ENCODE data around the gene IRS1.

IRS1 gene

GRCh38 chr2:226793646-226794045 lies 6.0 kb downstream of the IRS1 start:
- in situ Hi-C loops (cut with MboI; ENCODE audit: low pct_unique_long_range_greater_than_20kb, low sequenced_read_pairs): no loop called here
- DNase-seq: no peak

DNA sequence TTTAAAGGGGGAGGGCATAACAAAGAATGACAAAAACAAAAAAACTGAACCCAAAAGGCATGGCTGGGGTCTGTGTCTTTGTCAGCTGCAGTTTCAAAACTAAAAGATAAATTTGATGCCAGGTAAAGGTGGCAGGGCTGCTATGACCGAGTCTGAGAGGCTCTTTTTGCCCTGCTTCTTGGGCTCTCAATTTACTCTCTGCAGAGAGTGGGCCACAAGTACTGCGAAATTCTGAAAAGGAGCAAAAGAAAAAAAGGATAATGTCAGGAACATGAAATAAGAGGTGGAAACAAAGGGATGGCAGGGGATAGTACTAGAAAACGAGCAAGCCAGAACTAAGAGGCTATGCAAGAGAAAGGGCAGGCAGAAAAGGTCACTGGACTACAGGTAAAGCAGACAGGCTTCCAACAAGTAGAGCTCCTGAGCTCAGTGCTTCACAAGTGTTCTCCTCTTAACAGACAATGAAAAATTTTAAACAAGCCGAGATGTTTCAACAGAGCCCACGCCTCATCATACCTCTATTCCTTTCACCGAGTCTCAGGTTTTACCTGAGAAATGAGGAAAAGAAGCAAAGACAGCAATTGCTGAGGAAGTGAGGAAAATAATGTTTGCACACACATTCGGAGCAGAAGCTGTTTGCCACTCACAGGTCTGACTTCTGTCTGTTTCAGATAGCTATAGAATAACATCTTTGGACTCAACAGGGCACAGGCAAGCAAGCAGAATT lies 7.3 kb downstream of the IRS1 start:
- in situ Hi-C loops (cut with MboI; ENCODE audit: low pct_unique_long_range_greater_than_20kb, low sequenced_read_pairs): no loop called here
- DNase-seq: no peak

GRCh38 chr2:226791487-226792081 lies 8.0 kb downstream of the IRS1 start:
- in situ Hi-C loops (cut with MboI; ENCODE audit: low pct_unique_long_range_greater_than_20kb, low sequenced_read_pairs): no loop called here
- peak; percentile 36 for DNase-seq

DNA sequence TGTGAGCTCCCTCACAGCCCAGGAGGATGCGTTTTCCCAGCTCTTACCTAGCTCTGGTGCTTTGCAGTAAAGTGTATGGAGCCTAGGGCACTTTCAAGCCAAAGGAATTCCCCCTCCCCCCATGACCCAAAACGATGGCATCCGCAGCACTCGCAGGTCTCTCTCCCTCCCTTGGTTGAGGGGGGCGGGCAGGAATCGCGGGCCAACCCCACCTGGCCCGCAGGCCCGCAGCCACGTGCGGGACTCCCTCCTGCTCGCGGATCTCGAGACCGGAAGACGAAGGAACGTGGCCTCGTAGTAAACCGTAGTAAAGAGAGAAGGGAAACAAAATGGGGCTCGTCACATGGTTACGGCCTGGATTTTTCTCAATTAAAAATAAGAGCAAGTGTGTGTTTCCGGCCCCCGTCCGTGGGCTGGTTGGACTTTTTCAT lies 8.5 kb downstream of the IRS1 start:
- in situ Hi-C loops (cut with MboI; ENCODE audit: low pct_unique_long_range_greater_than_20kb, low sequenced_read_pairs): no loop called here
- no peak for DNase-seq

GRCh38 chr2:226790431-226790830 lies 9.2 kb downstream of the IRS1 start:
- in situ Hi-C loops (cut with MboI; ENCODE audit: low pct_unique_long_range_greater_than_20kb, low sequenced_read_pairs): no loop called here
- DNase-seq: no peak

DNA sequence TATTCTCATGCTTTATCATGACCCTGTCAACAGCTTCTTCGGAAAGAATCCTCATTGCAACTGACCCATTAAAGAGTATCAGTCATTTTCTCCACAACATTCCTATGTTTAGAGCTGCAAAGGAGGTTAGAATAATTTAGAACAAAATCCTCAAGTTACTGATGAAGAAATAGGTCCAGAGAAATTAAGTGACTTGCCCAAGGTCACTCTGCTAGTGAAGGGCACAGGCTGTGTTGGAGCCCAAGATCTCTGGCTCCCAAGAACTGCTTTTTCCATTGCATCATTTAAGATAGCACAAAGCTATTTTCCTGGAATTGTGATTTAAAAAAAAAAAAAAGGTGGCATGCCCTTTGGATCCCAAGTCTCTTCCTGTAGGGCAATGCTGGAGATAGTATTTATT lies 9.6 kb downstream of the IRS1 start:
- DNase-seq: no peak
- in situ Hi-C loops (cut with MboI; ENCODE audit: low pct_unique_long_range_greater_than_20kb, low sequenced_read_pairs): no loop called here

DNA sequence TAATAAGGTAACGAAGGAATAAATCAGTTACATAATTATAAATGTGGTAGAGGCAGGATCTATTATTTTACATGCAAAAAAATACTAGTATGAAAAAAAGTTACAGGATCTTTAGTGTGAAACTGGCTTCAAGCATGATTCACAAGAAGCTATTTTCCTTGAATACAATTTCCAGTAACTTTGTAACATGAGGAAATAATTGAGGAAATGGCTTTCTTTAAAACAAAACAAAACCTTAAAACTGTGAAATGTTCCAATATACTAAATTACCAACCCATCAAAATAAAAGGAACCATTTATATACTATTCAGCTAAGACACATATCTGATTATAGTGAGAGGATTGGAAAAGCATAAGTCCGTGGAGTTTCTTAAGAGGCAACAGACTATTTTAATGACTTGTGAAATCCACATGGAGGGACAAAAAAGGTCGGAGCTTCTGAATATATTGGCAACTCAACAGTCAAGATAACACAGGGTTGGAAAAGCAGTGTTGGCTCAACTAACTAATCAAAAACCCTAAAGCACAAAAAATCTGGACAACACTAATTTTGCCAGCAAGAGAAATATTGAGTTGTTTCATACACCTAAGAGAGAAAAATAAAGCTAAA lies 10.6 kb downstream of the IRS1 start:
- DNase-seq: no peak
- in situ Hi-C loops (cut with MboI; ENCODE audit: low pct_unique_long_range_greater_than_20kb, low sequenced_read_pairs): no loop called here

DNA sequence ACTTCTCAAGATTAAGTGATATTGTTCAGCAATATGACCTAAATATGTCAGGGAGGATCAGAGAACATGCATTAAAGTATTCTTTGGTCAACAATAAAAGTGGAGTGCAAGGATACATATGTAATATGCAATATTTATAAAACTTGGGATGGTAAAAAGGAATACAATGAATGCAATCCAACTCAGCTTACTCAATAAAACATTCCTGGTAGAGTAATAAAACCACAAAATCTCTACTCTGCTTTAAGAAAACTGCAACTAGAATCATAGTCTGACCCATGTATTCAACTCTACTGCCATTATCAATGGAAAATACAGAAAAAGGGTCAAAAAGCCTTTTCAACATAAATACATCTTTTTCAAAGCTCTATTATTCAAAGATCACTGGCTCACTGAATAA lies 11.6 kb downstream of the IRS1 start:
- in situ Hi-C loops (cut with MboI; ENCODE audit: low pct_unique_long_range_greater_than_20kb, low sequenced_read_pairs): no loop called here
- no peak for DNase-seq

DNA sequence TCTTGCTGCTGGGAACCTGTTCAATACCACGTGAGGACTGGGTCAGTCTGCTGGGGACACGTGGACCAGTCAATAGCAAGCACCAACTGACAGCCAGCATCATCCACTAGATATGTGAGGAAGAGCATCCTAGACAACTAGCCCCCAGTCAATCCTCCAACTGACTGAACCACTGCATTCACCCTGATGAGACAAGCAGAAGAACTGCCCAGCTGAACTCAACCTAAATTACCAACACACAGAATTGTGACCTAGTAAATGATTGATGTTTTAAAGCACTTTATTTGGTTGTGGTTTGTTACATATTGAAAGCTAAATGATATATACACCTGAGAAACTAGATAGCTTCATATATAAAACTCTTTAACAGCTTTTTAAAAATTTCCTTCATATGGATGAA lies 15.7 kb downstream of the IRS1 start:
- in situ Hi-C loops (cut with MboI; ENCODE audit: low pct_unique_long_range_greater_than_20kb, low sequenced_read_pairs): no loop called here
- DNase-seq: no peak

- in situ Hi-C loops (cut with MboI; ENCODE audit: low pct_unique_long_range_greater_than_20kb, low sequenced_read_pairs): no loop called here
- no peak for DNase-seq
These were observed 17.4 kb downstream of the IRS1 start for GRCh38 chr2:226782092-226782713.

DNA sequence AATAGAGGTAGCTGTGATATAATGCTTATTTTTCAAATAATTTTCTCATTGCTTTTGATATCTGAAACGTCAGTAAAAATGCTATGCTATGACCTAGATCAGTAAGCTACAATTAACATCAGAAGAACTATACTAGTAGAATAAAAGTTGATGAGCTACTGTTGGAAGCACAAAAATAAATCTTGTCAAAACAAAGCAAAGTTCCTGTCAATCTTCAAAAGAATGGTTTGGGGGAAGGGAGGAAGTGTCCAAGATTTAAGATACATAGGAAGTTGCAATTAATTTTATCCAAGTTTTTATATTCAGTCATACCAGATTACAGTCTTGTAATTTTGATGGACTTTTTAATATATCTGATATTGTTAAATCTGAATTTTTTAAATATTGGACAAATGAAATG lies 19.2 kb downstream of the IRS1 start:
- in situ Hi-C loops (cut with MboI; ENCODE audit: low pct_unique_long_range_greater_than_20kb, low sequenced_read_pairs): no loop called here
- DNase-seq: no peak

GRCh38 chr2:226777611-226778010 lies 22.0 kb downstream of the IRS1 start:
- no peak for DNase-seq
- in situ Hi-C loops (cut with MboI; ENCODE audit: low pct_unique_long_range_greater_than_20kb, low sequenced_read_pairs): no loop called here

- in situ Hi-C loops (cut with MboI; ENCODE audit: low pct_unique_long_range_greater_than_20kb, low sequenced_read_pairs): no loop called here
- DNase-seq: no peak
These were observed 23.5 kb downstream of the IRS1 start for GRCh38 chr2:226776104-226776503.

- in situ Hi-C loops (cut with MboI; ENCODE audit: low pct_unique_long_range_greater_than_20kb, low sequenced_read_pairs): no loop called here
These were observed 24.5 kb downstream of the IRS1 start for GRCh38 chr2:226775032-226775509.

GRCh38 chr2:226773291-226773690 lies 26.3 kb downstream of the IRS1 start:
- in situ Hi-C loops (cut with MboI; ENCODE audit: low pct_unique_long_range_greater_than_20kb, low sequenced_read_pairs): no loop called here
- DNase-seq: no peak

More at GRCh38 chr2:226775032-226775509, 24.5 kb downstream of the IRS1 start:
- no peak for DNase-seq

DNA sequence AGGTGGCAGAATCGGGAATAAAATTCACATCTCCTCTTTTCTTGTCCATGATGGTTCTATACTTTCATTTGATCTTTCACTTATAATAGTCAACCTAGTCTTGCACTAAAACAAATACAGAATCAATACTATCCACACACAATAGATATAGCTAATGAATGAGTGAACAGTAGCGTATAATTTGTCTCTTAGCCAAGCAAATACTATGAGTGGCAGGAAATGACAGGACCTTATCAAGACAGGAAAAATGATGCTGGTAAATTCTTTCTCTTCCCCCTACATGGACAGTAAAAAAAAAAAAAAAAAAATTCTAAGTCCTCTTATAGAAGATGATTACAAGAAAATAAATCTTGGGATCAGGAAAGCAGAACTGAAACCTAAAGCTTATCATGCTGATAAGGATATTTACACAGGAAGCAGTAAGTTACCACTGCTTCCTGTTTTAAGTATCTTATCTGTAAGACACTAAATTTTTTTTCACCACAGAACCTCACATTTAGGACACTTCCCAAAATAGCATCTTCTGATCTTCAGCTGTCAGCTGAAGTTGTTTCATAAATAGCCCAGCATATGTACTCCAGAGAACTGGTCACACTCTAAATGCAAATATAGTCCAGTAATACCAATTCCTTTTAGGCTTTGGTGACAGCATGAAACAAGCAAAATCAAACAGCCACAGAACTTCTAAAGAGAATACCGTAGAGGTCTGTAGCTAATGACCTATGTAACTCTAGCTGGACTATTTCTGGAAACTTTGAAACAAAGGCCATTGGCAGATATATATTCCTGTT lies 27.0 kb downstream of the IRS1 start:
- peak; percentile 96 for DNase-seq
- in situ Hi-C loops (cut with MboI; ENCODE audit: low pct_unique_long_range_greater_than_20kb, low sequenced_read_pairs): no loop called here

- DNase-seq: no peak
- in situ Hi-C loops (cut with MboI; ENCODE audit: low pct_unique_long_range_greater_than_20kb, low sequenced_read_pairs): no loop called here
These were observed 28.6 kb downstream of the IRS1 start for GRCh38 chr2:226771067-226771466.

DNA sequence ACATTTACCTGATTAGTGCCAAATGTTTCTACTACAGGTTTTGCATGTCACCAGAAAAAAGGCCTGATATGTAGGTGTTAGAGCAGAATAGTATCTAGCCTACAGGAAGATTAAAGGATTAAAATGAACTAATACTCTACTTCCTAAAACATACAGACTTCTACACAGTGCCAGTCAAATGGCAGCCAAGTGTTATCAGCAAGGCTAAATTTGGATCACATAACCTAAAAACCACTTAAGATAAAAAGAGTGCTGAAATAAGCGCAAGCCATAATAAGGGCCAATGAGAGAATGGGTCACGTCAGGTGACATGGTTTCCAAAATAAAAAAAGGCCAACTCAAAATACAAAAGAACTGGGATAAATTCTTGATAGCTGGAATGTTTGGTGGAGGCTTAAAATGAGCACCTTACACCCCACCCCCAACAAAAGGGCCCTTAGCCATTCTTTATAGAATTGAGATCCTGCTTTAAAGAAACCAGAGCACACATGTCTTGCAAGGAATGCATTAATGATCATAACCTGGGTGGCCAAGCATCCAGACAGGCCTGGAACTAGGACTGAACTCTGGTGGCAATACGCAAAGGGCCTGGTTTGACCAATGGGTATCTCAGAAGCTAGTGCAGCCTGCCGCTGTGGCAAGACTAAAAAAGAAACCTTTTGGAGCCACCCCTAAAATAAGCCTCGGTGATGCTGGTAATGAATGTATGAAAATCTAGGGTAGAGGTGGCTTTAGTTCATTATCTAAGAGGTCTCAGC lies 32.4 kb downstream of the IRS1 start:
- no peak for DNase-seq
- in situ Hi-C loops (cut with MboI; ENCODE audit: low pct_unique_long_range_greater_than_20kb, low sequenced_read_pairs): no loop called here

Measured in KBM-7 (cell line).